NT2/D1 (cell line): Measurements from ENCODE around the gene CTNNA3.

Source experiments
- YY1 ChIP-seq: IDR thresholded peaks from 2 replicates; pipeline ENCODE4 v1.6.1; 2011; ENCODE audit not compliant: insufficient read length, insufficient read depth
- ZNF274 ChIP-seq: IDR thresholded peaks from 2 replicates; pipeline ENCODE4 v1.6.1; 2011; ENCODE audit warnings: mild to moderate bottlenecking, low read depth, low read length

GRCh38 chr10:67259319-67259929 lies 436.6 kb downstream of the CTNNA3 start:
- no peak for TF ChIP-seq YY1
- no peak for TF ChIP-seq ZNF274
